ENCODE data around the gene NOL8.

Gene NOL8

DNA sequence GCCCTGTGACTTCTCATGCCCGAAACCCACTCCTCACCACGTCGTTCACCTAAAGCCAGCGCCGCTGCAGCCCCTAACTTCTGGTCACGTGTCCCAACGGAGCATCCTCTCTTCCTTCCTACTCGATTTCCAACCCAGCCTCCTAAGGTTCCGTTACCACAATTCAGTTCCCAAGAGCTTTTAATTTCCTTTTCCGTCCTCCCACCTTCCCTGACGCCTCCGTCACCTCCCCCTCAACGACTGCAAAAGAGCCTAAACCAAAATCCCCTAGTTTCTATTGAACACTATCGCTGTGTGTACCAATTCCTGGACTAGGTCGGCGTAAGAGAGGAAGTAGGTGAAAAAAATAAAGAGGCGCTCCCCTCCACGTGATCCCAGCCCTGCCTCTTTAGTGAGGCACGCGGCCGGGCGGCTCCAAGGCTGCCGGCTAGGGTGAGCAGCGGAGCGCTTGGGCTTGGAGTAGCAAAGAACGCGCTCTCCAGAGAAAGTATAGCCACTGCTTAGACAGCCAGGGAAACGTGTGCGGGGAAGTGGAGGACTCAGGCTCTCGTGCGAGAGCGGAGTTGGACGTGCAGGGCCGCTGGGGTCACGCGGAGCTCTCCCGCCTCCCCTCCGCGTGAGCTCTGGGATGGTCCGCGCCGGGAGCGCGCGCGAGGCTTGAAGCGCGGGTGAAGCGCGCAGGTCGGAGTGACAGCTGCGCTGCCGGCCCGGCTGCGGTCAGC, at the start of gene NOL8, which contains the start of gene CENPP:
NOL8 (minus strand) TSS at position 82 of the 722 bp plus-strand sequence. CDS start 1,189 bp downstream, outside the sequence.
CENPP (plus strand) TSS at position 685 of the 722 bp plus-strand sequence.
- DNase-seq = peak; percentile 85

DNA sequence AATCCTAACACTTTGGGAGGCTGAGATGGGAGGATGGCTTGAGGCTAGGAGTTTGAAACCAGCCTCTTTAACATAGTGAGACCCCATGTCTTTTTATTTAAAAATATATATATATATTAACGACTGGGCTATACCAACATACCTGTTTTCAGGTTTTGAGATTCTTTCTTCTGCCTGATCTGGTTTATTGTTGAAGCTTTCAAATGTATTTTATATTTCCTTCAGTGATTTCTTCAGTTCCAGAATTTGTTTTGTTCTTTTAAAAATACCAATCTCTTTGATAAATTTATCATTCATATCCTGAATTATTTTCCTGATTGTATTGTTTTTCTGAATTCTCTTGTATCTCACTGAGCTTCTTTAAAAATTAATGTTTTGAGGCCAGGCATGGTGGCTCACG, 48.0 kb upstream of the NOL8 start:
- no peak for DNase-seq

DNA sequence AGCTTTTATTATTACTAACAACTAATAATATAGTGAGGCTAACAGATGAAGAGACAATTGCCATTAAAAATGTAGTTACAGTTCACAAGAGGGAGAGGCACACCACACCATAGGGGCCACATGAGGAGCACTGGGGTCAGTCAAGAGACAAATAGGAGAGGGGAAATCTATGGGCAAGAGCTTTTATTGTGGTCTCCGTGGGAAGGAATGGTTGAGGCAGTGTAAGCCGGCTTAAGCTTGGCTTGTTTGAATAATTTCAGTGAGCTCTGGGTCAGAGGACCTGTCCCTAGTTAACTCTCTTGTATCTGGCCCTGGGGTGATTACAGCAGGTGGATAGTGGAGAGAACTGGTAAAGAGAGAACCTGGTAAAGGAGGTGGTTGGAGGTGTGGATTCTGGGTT, 43.9 kb upstream of the NOL8 start:
- no peak for DNase-seq

DNA sequence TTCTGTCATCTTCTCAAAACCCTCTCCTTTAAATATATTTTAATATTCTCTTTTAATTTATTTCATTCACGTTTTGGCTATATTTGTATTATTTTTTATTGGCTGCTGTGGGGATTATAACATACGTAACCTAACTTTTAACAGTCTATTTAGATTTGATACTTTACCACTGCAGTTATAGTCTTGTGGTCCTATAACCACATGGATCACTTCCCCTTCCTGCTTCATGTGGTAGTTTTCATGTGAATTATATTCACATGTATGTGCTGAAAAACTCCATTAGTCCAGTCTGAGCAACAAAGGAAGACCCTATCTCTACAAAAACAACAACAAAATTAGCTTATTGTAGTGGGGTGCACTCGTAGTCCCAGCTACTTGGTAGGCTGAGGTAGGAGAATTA, 34.9 kb upstream of the NOL8 start:
- DNase-seq = no peak

DNA sequence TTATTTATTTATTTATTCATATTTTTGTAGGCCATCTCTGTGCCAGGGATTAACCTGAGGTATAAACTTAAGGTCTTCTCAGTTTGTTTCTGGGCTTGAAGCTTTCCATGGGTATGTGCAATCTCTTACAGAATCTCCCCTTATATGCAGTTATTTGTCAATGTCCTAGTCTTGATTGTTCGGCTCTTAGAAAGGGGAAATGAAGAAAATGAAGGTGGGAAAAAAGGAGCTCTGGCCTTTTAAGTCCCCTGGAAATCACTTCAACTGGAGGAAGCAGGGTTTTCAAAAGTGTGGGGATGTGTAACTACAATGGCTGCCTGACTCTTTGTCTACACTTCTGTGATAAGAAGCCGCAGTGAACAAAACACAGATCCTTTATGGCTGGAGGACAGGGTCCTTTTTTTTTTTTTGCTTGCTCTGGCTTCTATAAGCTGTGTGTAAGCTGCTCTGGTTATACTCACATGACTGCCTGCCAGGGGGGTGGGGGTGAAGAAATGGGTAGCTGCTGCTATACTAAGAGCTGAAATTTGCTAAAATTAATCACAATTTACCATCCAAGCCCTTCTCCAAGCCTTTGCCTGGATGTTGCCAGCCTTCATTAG, 34.3 kb upstream of the NOL8 start:
- DNase-seq = no peak

DNA sequence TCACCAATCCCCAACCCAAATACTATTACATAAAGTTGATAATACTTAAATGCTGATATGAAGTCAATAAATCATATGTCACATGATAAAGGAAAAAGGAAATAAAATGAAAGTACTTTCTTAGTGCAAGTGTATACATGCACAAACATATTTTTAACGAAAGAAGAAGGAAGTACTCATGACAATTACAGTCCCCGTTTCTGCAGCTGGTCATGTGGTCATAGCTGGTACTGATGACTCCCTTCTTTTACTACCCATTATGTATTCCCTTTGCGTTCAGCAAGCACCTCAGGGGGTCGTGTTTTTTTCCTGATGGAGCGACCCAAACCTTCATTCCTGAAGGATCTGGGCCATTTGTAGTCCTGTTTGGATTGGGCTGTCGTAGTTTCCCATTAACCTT, 27.9 kb upstream of the NOL8 start:
- DNase-seq = no peak

DNA sequence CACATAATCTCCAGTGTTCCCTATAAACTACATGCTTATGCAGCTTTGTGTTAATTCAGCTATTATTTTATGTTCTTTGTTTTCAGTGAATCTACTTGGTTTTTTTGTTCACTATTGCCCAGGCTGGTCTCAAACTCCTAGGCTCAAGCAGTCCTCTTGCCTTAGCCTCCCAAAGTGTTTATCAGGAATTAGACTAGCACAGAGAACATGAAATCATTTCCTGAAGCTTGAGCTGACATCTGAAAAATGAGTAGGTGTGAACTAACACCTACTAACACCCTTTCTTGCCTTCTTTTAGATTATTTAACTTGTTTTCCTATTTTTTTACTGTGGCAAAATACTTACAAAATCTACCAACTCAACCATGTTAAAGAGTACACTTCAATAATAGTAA, 25.6 kb upstream of the NOL8 start:
- DNase-seq = no peak

DNA sequence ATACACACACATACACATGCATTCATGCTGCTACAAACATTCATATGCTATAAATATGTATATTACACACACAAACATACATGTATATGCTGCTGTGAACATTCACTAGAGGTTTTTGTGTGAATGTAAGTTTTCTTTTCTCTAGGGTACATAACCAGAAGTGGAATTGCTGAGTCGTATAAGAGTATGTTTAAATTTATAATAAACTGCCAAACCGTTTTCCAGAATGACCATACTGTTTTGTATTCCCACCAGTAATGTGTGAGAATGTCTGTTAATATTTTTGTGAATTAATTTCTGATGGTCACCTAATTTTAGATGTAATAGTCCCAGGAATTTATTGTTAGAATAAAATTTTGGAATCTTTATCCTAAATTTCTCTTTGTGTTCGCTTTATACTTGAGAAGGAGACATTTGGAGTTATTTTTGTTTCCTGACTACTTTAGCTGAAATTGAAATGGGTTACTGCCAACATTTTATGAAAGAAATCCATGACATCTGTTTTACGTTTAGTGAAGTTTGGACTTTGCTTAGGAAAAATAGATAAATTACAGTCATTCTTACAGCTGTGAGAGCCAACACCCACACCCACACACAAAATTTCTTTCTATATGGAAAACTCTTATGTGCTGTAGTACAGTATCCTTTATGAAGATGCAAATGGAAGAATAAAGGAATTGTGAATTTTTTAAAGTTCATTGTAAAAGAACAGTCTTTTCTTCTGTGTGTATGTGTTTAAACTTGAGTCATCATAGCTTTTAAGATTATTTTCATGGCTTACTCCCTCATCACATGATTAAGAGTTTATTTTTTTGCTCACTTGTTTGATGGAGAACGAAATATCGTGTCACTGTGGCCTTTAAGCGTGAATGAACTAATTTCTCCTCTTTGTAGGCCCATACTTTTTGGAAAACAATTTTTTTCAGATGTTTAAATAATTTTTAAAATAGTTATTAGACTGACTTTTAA, 24.9 kb upstream of the NOL8 start:
- DNase-seq = no peak

DNA sequence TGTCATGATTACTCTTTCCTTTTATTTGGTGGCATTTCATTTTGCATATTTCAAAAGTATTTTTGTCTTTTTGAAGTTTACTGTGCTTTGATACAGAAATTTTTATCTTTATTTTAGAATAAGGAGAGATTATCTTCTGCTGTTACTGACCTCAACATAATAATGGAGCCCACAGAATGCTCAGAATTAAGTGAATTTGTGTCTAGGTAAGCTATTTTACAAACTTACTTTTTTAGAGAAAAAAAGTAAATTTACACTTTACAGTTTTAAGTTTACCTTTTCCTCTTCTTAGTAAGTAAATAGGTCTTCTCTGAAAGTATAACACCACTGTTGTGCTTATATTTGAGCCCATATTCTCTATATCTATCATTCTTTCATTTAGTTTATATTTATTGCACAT, 20.4 kb upstream of the NOL8 start:
- DNase-seq = no peak

DNA sequence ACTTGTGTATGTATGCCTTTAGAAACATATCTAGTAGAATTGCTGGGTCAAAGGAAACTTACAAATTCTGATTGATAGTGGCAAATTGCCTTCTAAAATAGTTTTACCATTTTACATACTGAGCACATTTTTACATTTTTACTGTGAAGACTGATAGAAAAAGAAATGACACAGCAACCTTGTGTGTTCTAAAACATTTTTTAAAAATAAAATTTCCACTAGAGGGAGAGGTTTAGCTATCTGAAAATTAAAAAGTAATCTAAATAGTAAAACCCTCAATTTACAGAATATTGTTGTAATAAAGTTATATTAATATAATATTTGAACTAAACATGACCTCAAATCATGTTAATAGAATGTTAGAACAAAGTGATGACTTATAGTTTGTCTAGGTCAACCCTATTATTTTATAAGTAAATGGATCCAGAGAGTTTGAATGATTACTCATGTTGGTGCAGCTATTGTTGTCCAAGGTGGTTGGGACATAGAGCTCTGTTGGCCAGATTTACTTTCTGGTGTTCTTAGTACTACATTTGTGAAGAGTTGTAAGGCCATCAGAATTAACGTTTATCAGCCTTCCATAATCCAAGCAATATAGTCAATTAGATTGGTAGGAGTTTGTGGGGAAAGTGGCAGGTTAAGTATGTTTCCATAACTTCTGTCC, 17.8 kb upstream of the NOL8 start:
- DNase-seq = no peak

DNA sequence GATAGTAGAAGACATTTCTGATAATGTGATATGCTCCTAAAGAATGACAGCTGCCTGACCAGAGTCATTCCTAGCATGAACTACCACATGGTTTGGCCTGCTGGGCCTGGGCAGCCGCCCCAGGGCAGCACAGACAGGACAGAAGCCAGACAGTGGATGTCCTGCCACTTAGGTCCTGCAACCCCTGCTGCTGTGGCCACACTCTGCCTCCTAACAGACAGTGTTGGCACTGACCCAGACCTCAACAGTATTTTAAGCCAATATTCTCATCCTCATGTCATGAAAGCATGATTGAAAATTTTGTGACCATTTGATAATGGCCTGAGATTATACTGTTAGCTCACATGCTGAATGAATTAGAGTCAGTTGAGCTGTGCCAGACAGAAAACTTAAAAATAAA, 16.4 kb upstream of the NOL8 start:
- no peak for DNase-seq

DNA sequence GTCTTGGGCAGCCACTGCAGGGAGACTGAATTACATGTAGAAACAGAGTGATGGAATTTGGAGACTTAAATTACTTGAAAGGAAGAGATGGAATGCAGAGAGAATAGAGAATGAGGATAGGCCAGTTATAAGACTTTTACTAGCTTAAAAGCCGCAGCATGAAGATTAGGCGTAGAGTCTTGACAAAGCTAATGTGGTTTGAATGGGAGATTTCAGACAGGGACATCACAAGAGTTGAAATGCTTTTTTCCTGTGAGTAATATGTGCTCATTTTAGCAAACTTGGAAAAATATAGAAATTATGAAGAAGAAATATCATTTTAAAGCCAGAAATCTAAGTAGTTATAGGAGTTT, 8.1 kb upstream of the NOL8 start:
- no peak for DNase-seq

DNA sequence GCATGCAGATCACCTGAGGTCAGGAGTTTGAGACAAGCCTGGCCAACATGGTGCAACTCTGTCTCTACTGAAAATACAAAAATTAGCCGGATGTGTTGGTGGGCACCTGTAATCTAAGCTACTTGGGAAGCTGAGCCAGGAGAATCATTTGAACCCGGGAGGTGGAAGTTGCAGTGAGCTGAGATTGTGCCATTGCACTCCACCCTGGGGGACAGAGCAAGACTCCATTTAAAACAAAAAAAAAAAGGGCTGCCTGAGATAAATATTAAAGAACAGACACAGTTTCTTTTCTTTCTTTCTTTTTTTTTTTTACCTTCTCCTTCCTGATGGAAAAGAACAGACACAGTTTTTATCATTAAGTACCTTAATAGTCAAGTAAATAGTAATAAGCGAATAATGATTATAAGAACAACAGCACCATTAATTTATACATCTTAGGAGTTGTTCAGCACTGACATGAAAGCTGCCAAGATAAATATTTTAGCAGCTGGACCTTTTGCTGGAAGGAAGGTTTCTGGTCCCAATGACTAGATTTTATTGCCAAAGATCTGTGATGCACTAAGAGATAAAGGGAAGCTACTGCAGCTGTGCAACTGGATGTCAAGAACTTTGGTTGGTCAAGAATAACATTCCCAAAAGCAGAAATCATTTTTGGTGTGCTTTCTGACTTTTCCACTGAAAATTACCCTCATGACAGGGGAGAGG, 7.6 kb upstream of the NOL8 start:
- no peak for DNase-seq

DNA sequence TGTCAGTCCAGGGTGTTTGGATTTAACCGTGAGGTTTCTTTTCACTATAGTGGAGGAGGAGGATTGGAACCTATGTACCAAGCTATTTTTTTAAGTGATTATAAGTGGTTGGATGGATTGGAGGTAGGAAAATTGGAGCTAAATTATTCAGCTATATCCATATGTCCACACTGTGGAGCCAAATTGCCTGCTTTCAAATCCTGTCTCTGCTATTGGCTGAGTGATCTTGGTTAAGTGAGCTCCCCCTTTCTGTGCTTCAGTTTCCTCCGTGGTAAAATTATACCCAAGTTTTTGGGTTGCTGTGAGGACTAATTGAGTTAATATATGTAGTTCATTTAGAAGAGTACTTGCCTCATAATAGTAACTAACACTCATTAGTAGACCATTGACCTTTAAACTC, 3.1 kb upstream of the NOL8 start:
- DNase-seq = no peak

DNA sequence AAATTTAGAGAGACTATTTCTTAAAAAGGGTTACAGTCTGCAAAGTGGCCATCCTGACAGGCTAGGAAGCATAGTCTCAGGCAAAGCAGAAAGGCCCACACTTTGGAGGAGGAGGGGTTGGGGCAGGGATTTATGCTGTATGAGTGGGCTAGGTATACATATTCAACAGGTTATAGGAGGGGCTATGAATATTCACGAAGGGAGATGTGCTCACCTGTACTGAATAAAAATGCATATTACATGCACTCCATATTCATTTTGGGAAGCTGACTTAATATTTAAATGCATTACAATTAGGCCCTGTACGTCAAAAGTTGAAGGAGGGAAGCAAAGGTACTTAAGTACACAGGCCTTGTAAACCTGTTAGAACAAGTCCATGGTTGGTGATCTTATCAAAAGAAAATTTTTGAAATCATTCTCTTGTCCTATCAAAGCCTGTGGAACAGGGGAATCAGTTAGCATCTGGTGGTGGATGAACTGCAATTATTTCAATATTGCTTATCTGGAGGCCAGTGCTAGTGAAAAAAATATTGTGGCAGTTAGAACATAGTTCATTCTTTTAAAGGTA, 2.2 kb upstream of the NOL8 start:
- no peak for DNase-seq

DNA sequence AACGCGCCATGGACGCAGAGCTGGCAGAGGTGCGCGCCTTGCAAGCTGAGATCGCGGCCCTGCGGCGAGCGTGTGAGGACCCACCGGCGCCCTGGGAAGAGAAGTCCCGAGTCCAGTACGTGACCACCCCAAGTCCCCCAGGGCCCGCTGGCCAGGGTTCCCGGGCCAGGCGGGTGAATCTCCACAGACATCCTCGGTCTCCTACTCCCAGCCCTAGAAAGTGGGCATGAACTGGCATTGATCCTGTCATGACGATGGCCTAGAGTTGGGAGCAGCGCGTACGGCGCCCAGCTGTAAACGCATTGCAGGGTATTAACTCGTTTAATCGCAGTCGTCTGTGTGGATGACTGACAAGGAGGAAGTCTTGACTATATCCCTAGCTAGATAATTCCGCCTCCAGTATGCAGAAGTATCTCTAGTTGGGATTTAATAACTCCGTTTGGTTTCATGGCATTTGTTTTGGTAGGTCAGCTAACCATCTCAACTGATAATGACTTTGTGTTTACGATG, 896 bp upstream of the NOL8 start:
- DNase-seq = no peak

DNA sequence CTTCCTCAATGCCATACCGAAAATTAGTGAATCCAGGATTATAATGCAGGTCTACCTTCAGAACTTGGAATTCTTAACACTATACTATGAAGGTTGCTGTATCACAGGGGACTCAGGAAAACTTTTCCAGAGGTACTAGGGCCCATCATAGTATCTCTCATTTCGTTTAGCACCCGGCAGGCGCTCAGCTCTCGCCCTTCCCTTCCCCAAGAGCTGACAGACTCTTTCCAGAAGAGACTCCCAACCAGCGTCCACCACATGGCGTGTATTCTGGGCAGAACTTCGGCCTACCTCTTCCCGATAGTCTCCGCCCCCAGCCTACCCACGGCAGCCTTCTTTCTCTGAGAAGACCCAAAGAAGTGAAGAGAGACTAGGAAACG, 271 bp downstream of the NOL8 start:
- DNase-seq = no peak

DNA sequence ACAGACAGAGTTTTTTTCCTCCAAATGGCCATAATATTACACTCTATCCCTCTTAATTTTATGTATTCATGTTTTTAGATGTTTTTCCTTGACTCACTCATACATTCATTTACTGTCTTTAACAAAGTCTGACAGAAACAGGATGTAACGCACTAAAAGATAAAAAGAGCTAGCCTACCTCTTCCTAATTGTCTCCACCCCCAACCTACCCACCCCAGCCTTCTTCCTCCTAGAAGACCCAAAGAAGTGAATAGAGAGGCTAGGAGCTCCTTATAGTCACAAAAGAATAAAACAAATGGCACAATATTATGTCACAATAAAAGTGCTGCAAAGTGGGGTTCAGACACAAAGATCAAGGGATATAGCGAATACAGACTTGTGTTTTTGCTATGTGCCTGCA, 719 bp downstream of the NOL8 start:
- DNase-seq = no peak

DNA sequence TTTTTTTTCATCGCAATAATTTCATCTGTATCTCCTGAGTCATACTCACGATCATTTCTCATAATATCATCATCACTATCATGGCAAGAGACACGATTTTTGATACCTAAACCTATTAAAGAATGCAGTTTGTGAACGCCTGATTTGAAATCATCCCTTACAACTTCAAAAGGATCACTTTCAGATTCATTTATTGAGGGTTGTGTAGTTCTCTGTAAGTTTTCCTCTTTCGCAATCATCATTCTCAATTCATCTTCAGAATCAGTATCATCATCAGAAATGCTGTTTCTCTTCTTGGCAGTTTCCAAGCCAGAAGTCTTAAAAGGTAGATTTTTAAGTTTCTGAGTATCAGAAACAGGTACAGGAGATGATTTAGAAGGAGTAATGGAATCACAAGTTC, 9.7 kb downstream of the NOL8 start:
- DNase-seq = no peak

DNA sequence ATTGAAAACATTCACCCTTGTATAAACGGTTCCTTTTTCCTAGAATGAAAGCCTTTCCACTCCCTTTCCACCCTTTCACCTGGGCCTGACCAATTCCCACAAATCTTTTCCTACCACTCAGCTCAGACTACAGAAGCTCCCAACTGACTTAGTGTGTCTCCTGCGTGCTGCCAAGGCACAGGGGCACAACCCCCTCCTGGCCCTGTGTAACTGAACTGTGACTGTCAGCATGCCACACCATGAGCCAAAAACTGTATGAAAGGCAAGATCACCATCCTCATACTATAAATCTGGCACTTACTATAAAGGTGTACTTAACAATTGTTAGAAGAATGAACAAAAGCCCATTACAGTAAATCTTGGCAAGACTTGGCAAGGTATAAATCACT, 11.5 kb downstream of the NOL8 start:
- DNase-seq = no peak

DNA sequence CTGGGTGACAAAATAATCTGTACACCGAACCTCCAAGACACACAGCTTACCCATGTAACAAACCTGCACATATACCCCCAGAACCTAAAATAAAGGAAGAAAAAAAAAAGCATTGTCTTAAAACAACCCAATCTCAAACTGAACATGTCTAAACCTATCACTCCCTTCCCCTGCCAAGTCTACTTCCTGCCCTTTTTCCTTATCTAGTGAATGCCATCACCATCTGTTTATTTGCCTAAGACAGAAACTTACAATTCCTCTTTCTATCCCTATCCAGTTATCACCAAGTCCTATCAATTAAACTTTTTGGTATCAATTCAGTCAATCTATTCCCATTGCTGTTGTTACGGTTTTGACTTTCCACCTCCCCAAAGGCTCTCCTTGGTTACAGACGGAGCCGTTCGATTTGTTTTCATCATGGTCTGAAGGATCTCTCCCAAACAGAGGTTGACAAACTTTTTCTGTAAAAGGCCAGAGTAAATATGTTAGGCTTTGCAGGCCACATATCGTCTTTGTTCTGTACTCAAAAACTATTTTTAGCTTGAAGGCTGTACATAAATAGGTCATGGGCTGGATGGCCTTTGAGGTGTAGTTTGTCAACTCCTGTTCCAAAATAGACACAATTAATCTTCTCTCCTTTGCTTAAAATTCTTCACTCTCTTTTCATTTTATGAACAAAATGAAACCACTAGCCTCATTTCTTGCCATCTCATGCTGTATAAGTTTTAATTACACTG, 12.1 kb downstream of the NOL8 start:
- DNase-seq = no peak

Measured in stimulated activated CD4-positive, alpha-beta T cell treated with anti-CD3 and anti-CD28 coated beads, Interleukin-4, amount 100 ng/mL, for 24 hours (primary cell).